ENCODE data around the gene TBC1D22A. TPM values are rescaled to one million over a fixed set of nuclear protein-coding genes. Genes with fewer than 3 reads are reported as not detected.
A peak's percentile ranks its signal among the peaks of the same experiment; 100 is the strongest.

TBC1D22A gene
- total RNA-seq, 2 donors from 2014 or later = 21.5 to 23.1 TPM

- Histone ChIP-seq H3K9me3 (no peaks in the 10 kb centered on the region), H3K36me3 (replicated peaks in 1 of 2; ENCODE audit: insufficient read depth in 1 of 2, low read depth in 2 of 2) (peaks cover 4% of the 10 kb centered on the region in 2 donors), H3K4me3 (no peak overlapping the region), H3K27ac (no peak overlapping the region), H3K27me3 (no peaks in the 10 kb centered on the region), H3K4me1 (no peaks in the 10 kb centered on the region)
- 93% methylated on average over 16 to 21 of the region's 21 CpGs for WGBS, 2 donors
- intact Hi-C loops (cut with DNase I) = no loop called here
- ATAC-seq (no peak), DNase-seq (no peak)
- TF ChIP-seq POLR2A (IDR thresholded peaks at IDR 0.05) (no peak), CTCF (IDR thresholded peaks at IDR 0.05) (no peak)
Measured at GRCh38 chr22:46914916-46915894, 152.8 kb downstream of the TBC1D22A start.

DNA sequence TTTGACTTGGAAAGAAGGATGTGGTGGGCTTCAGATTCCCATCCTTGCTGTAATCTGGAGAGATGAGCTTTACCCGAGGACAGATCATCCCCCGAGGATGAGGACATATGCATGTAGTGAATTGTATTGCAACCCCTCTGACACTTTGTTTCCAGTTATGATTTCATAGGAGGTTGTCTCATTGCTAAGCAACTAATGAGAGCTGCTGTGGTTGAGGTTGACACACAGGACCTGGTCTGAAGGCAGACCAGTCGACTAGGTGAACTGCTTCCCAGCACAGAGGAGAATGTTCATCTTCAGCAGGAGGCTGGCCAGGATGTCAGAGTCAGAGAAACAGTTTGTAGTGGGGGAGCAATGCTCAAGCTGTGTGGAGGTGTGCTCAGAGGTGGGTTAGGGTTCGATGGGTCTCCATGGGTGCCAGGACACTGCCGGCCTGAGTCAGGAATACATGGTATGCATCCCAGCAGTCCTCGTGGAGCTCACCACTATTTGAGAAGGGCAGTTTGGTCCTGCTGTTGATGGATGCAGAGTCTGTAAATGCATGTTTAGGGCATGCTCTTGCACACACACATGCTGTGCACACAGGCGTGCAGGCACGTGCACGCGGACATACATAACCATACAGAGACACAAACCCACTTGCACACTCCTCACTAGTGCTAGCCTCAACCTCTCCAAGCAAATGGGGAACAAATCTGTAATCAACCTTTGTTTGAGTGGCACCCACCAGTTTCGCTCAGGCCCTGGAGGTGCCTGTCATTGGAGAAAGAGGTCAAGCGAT is 153.7 kb downstream of the TBC1D22A start:
- Histone ChIP-seq H3K9me3 (no peaks in the 10 kb centered on the region), H3K27me3 (no peaks in the 10 kb centered on the region), H3K27ac (no peak overlapping the region), H3K4me1 (no peaks in the 10 kb centered on the region), H3K36me3 (replicated peaks in 1 of 2; ENCODE audit: insufficient read depth in 1 of 2, low read depth in 2 of 2) (peaks cover 4% of the 10 kb centered on the region in 2 donors), H3K4me3 (no peak overlapping the region)
- ATAC-seq (peak; percentile 21), DNase-seq (no peak)
- TF ChIP-seq POLR2A (IDR thresholded peaks at IDR 0.05) (no peak), CTCF (IDR thresholded peaks at IDR 0.05) (no peak)
- WGBS, 2 donors = 88 to 97% methylated on average over 11 to 12 of the region's 12 CpGs
- intact Hi-C loops (cut with DNase I) = no loop called here

GRCh38 chr22:46916886-46917770 is 154.7 kb downstream of the TBC1D22A start:
- Histone ChIP-seq H3K4me1 (no peaks in the 10 kb centered on the region), H3K27me3 (no peaks in the 10 kb centered on the region), H3K27ac (no peak overlapping the region), H3K36me3 (replicated peaks in 1 of 2; ENCODE audit: insufficient read depth in 1 of 2, low read depth in 2 of 2) (peaks cover 4% of the 10 kb centered on the region in 2 donors), H3K4me3 (no peak overlapping the region), H3K9me3 (no peaks in the 10 kb centered on the region)
- TF ChIP-seq CTCF (IDR thresholded peaks at IDR 0.05) (no peak), POLR2A (IDR thresholded peaks at IDR 0.05) (no peak)
- intact Hi-C loops (cut with DNase I) = no loop called here
- ATAC-seq (no peak), DNase-seq (no peak)
- WGBS, 2 donors = 92 to 93% methylated on average over 23 of the region's 23 CpGs

- H3K4me3 ChIP-seq = no peak overlapping the region
- ATAC-seq (no peak), DNase-seq (no peak)
- H3K36me3 ChIP-seq (replicated peaks in 1 of 2; ENCODE audit: insufficient read depth in 1 of 2, low read depth in 2 of 2) = peaks cover 4% of the 10 kb centered on the region in 2 donors
- TF ChIP-seq CTCF (IDR thresholded peaks at IDR 0.05) (no peak), POLR2A (IDR thresholded peaks at IDR 0.05) (no peak)
- no peaks in the 10 kb centered on the region for H3K4me1 ChIP-seq
- H3K9me3 ChIP-seq = no peaks in the 10 kb centered on the region
- 86 to 100% methylated on average over 4 to 11 of the region's 11 CpGs for WGBS, 2 donors
- H3K27ac ChIP-seq = no peak overlapping the region
- no peaks in the 10 kb centered on the region for H3K27me3 ChIP-seq
- intact Hi-C loops (cut with DNase I) = no loop called here
Measured at GRCh38 chr22:46917771-46918101, 155.3 kb downstream of the TBC1D22A start.
